Measurements from ENCODE around the gene TSLP.

Gene TSLP

GRCh38 chr5:111126896-111127295 lies 55.4 kb downstream of the TSLP start:
- no peak for TF ChIP-seq CTCF (IDR thresholded peaks at IDR 0.05; ENCODE audit: extremely low read depth, insufficient read depth, missing control alignments)
- no peak for DNase-seq (ENCODE audit: low spot score)
- in situ Hi-C loops (cut with MboI; ENCODE audit: low pct_unique_long_range_greater_than_20kb, low sequenced_read_pairs, unreplicated experiment), result no loop called here

All from GM13977 (cell line).